Right lung (tissue), 5 donors: ENCODE measurements around the gene CADM4. TPM values are rescaled to one million over a fixed set of nuclear protein-coding genes. Genes with fewer than 3 reads are reported as not detected.

ENCODE experiments used
- DNase-seq, 2 donors: peaks; one replicate each; pipeline ENCODE4 v3.0.0-alpha.2; 2013
- polyA plus RNA-seq, 5 donors: library from polyadenylated mRNA; unstranded; fragments of 120-200 nt; gene quantifications; one replicate each; pipeline versions ENCODE4 v1.2.1 to v1.2.3, GENCODE V29; 2013; ENCODE audit warnings: inconsistent platforms in 1 of 5, low replicate concordance in 1 of 5; ENCODE audit not compliant: insufficient read length in 5 of 5, insufficient read depth in 1 of 5

CADM4 gene
- polyA plus RNA-seq, 5 donors = 17.5 to 25.8 (median 19.2) TPM

- DNase-seq = peak in 1 of 2 donors; percentile 23
These were observed 4.6 kb downstream of the CADM4 start for GRCh38 chr19:43634872-43635560.

GRCh38 chr19:43634506-43634871, 5.2 kb downstream of the CADM4 start:
- DNase-seq = peak in 1 of 2 donors; percentile 13

- no peak for DNase-seq
These were observed 5.6 kb downstream of the CADM4 start for GRCh38 chr19:43634068-43634467.

- DNase-seq = no peak
These were observed 6.1 kb downstream of the CADM4 start for GRCh38 chr19:43633520-43633919.

GRCh38 chr19:43631491-43631890, 8.2 kb downstream of the CADM4 start:
- DNase-seq = no peak

GRCh38 chr19:43628646-43629326, 10.9 kb downstream of the CADM4 start:
- DNase-seq = no peak

GRCh38 chr19:43626838-43627237, 12.8 kb downstream of the CADM4 start:
- no peak for DNase-seq

- DNase-seq = no peak
These were observed 13.6 kb downstream of the CADM4 start for GRCh38 chr19:43625918-43626579.

GRCh38 chr19:43624933-43625332, 14.7 kb downstream of the CADM4 start:
- no peak for DNase-seq

- DNase-seq = no peak
These were observed 15.6 kb downstream of the CADM4 start for GRCh38 chr19:43623889-43624670.

- DNase-seq = no peak
These were observed 16.7 kb downstream of the CADM4 start for GRCh38 chr19:43622956-43623355.

GRCh38 chr19:43622070-43622469, 17.6 kb downstream of the CADM4 start:
- DNase-seq = no peak

GRCh38 chr19:43620061-43621001, 19.3 kb downstream of the CADM4 start:
- DNase-seq = no peak

- DNase-seq = peak; percentile 91 to 92
These were observed 20.2 kb downstream of the CADM4 start, which contains the start of gene ZNF428 for GRCh38 chr19:43619262-43620060. TSS of gene ZNF428 (minus strand) at chr19:43619629. CDS start at chr19:43614304, 5,325 bp downstream.

GRCh38 chr19:43618921-43619261, 20.8 kb downstream of the CADM4 start:
- DNase-seq = no peak

GRCh38 chr19:43616954-43617353, 22.7 kb downstream of the CADM4 start:
- DNase-seq = no peak

- DNase-seq = no peak
These were observed 23.3 kb downstream of the CADM4 start for GRCh38 chr19:43616306-43616705.

- DNase-seq = no peak
These were observed 27.3 kb downstream of the CADM4 start for GRCh38 chr19:43612374-43612773.

GRCh38 chr19:43611788-43612187, 27.9 kb downstream of the CADM4 start, which contains the start of gene SRRM5:
TSS of gene SRRM5 (plus strand) at chr19:43612088. CDS start at chr19:43612122, 34 bp downstream.
- no peak for DNase-seq

- DNase-seq = no peak
These were observed 29.2 kb downstream of the CADM4 start for GRCh38 chr19:43610493-43610892.
